ENCODE measurements around the gene RXRA.
A peak's percentile ranks its signal among the peaks of the same experiment; 100 is the strongest.

Gene RXRA

DNA sequence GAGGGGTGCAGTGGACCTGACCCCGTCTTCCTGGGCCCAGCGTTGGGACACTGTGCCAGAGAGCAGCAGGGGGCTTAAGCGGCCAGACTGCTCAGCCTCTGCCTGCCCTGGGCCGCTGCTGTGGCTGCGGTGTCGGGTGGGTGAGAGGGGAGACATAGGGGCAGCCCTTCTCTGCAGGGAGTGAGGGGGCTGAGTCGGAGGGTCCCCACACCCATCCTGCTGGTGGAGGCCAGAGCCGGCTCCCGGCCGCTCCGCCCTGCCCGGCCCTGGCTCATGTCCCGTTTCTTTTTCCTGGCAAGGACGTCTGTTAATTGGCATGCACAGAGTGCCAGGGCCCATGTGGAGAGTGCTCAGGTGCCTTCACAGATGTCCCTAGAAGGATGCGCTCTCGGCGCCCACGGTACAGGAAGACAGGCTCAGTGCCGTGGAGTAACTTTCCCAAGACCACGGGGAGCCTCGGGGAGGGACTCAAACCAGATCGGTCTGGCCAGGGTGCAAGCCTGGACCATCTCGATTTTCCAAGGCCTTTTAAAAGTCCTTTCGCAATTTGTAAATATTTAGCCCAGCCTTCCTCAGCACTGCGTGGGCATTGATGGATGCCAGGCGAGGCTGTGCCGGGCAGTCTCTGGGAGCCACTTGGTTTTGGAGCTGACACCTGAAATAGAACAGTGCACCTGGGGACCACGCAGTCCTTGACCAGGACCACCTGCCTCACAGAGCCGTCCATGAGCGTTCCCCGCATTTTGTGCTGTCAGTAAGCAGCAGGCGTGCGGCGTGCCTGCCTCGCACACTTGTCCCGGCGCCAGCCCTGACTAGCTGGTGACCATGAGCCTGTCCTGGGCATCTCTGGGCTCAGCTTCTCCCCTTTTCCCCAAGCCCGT lies 60.9 kb downstream of the RXRA start:
- peak; percentile 65 for DNase-seq

DNA sequence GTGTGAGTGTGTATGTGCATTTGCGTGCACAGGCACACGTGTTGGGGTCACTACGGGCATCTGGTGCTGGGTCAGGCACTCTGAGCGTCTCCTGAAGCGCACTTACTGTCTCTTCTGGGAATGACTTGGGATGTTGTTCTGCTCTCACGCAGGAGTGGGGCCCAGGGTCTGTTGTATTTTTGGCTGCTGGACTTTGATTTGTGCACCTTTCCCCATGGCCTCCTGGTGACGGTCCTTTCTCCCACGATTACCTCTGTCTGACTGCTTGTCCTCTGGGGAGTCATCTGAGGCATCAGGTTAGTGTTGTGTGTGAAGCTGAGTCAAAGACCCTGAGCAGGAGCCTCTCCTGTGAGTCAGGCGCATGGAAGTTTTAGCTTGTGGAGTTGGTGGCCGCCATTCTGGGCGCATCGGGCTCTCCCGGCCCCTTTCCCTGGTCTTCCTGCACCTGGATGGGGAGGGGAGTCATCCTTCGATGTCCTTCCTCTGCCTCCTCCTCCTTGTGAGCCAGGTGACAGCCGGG lies 62.1 kb downstream of the RXRA start:
- no peak for DNase-seq

DNA sequence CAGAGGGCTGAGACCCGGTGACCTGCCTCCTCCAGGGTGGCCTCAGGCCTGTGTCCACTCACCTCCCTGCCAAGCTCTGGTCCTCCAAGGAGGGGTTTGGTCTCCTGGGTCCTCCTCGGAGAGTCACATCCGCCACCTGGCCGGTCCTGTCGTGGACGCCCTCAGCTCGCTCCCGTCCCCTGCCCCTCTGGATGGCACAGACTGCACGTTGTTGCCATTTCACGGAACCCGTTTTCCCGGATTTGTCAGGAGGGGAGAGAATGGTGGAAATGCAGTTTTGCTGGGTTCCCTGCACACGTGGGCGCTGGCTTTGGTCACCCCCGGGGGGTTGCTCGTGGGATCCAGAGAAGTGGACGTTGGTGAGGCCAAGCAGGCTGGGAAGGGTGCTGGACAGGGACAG lies 62.7 kb downstream of the RXRA start:
- no peak for DNase-seq

DNA sequence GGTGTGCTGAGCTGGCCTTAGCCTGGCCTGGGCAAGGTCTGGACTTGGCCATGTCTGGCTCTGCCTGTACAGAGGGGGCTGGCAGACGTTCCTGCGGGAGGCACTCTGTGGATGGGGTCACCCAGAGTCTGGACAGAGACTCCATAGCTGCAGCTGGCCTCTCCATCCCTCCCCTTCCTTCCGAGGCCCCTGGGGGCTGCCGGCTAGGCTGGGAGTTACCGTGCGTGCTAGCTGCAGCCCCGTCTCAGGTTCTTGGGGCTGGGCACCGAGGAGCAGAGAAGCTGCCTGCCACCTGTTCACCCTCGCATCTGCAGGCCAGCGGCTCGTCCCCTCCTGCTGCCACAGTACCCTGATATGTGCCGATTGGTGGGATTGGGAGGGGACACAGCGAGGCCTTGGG lies 63.4 kb downstream of the RXRA start:
- DNase-seq = no peak

DNA sequence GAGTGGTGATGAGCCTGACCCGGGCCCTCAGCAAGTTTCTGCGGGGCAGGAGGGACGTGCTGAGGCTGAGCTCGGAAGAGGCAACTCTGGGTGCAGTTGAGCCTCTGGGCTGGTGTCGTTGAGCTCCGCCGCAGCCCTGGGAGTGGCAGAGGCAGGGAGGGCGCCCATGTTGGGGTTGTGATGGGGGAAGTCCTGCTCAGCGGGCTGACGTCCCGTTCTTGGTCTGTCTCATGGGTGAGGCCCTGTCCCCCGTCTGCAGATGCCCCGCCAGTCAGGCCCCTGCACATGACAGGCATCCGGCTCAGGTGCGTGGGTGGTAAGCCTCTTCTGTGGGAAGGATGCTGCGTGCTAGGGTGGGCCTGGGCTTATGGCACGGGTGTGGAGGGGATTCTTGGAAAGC lies 64.3 kb downstream of the RXRA start:
- DNase-seq = no peak

- no peak for DNase-seq
These were observed 64.7 kb downstream of the RXRA start for GRCh38 chr9:134390947-134391318.

- no peak for DNase-seq
These were observed 65.3 kb downstream of the RXRA start for GRCh38 chr9:134391319-134392231.

DNA sequence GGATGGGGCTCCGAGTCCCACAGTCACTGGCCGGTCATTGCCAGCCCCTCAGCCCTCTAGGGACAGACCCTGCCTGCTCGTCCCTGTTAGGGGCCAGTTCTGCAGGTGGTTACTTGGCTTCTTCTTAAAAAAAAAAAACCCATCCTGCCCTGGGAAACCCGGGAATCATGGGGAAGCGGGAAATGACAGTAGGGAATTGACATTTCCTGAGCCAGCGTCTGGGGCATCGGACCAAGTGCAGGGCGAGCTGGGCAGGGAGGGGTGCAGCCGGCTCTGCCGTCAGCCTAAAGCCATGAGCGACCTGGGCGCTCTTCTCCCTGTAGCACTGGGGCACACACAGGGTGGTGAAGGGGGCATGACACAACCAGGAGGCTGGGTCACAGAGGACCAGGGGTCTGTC lies 66.6 kb downstream of the RXRA start:
- no peak for DNase-seq

DNA sequence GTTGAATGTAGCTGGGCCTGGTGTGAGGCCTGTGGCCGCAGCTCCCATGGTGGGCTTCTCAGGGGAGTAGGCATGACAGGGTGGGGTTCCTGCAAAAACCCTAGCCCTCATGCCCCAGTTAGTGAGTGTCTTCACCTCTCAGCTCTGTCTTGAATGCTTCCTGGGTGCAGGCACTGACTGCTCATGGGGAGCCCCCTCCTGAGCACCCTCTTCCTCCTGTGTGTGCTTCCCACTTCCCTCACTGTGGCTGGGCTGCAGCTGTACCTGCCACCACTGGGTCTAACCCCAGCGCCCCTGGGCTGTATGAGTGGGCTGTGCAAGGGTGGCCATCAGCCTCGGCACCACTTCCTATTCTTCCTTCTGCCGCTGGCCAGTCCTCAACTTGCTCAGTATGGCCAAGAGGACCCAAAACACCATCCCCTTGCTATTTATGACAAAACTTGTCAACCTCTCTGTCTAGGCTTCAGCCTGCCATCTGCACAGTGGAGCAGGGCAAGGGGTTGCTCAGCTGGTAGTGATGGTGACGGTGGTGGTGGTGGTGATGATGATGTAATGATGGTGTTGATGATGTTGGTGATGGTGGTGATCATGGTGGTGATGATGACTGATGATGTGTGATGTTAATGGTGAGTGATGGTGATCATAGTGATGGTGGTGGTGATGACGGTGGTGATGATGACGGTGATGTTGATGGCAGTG lies 67.5 kb downstream of the RXRA start:
- no peak for DNase-seq

DNA sequence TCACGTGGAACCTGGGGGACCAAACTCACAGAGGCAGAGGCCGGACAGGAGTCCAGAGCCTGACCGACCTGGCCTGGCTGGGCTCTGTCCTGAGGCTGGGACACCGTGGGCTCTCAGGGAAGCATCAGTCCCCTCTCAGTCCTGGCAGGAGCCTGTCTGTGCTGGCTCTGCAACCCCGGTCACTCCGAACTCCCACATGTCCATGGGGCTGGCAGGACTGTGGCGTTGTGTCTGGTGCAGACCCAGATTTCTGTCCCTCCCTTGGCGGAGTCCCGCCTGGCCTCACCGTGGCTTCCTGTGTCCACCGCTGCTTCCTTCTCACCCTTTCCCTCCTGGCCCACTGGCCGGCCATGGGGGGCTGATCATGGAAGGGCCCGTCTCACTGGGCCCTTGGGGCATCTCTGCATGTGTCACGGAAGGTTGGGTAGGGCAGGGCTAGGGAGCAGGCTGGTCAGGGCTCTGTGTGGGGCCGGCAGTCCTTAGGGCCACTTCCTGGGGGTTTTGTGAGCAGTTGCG lies 68.8 kb downstream of the RXRA start:
- no peak for DNase-seq

DNA sequence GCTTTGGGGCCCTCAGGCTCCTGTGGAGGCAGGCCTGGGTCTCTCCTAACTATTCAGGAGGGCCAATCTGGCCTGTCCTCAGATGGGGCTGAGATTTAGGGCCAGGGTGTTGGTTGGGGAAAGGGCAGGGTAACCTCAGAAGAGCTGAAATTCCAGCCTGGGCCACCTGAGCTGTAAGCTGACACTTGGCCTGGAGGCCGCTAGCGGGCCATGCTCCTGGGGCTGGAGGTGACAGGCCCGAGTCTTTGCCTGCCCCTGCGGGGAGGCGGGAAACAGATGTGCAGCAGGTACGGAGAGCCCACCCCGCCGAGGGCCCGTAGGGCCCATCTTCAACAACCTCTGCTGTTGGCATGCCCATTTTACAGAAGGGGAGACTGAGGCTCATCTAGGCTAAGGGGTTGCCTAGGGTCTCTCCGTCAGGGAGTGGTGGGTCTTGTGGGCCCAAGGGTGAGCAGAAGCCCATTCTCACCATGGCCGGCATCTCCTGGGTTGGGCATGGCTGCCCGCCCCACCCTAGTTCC lies 69.5 kb downstream of the RXRA start:
- no peak for DNase-seq

GRCh38 chr9:134396258-134396742 lies 70.0 kb downstream of the RXRA start:
- DNase-seq = no peak

GRCh38 chr9:134396825-134397224 lies 70.6 kb downstream of the RXRA start:
- DNase-seq = no peak

- no peak for DNase-seq
These were observed 72.5 kb downstream of the RXRA start for GRCh38 chr9:134398756-134399155.

GRCh38 chr9:134399435-134400056 lies 73.3 kb downstream of the RXRA start:
- no peak for DNase-seq

- no peak for DNase-seq
These were observed 74.0 kb downstream of the RXRA start for GRCh38 chr9:134400283-134400682.

DNA sequence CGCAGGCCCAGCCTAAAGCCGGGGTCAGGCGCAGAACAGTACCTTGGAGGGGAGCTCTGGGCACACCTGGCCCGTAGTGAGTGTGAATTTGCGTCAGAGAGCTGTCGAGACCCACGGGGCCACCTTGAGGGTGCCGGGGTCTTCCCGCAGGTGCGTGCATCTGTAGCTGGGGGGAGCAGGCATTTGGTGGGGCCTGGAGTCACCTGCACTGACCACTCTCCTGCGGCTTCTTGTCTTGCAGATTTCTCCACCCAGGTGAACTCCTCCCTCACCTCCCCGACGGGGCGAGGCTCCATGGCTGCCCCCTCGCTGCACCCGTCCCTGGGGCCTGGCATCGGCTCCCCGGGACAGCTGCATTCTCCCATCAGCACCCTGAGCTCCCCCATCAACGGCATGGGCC lies 75.1 kb downstream of the RXRA start:
- DNase-seq = no peak

DNA sequence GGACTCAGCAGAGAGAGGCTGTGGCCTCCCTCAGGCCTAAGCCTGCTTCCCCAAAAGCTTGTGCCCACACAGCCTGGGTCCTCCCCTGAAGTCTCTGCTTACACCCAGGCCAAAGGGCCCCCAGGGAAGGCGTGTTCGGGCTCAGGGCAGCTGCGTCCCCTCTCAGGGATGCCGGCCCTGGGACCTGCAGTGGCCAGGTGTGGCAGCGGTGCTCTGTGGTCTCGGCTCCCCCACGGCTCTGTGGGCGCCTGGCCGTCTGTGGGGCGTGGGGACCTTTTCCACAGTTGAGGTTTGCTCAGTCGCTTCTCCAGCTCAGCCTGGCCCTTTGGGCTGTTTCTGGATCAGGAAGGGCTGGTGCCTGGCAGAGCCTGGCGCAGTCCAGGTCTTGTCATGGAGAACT lies 75.9 kb downstream of the RXRA start:
- no peak for DNase-seq

GRCh38 chr9:134403292-134403681 lies 77.0 kb downstream of the RXRA start:
- DNase-seq = no peak

GRCh38 chr9:134403682-134404301 lies 77.5 kb downstream of the RXRA start:
- no peak for DNase-seq
